Measurements from ENCODE around the gene TCEAL1. TPM values are rescaled to one million over a fixed set of nuclear protein-coding genes. Genes with fewer than 3 reads are reported as not detected.

TCEAL1 gene
- total and polyA plus RNA-seq, 4 donors: 37.0 to 258 (median 147) TPM

Other genes starting within 250 kb of the TCEAL1 start
- 1 to 10 TPM; 1.3 to 1.8 TPM for gene RAB40A, start 109.5 kb upstream of the TCEAL1 start, total RNA-seq
- 1 to 10 TPM in 1 of 2 donors, not detected in 1; 3.5 TPM for gene RAB40A, start 109.5 kb upstream of the TCEAL1 start, polyA plus RNA-seq
- gene TCEAL4, start 43.5 kb upstream of the TCEAL1 start, total RNA-seq: 100 to 1,000 TPM in 1 of 2 donors, 10 to 100 TPM in 1; 97.2 to 187 TPM
- 1,000 to 10,000 TPM; 1,036 to 1,452 TPM for gene TCEAL4, start 43.5 kb upstream of the TCEAL1 start, polyA plus RNA-seq
- gene TCEAL3, start 21.0 kb upstream of the TCEAL1 start, total RNA-seq: 10 to 100 TPM; 34.6 to 77.3 TPM
- gene TCEAL3, start 21.0 kb upstream of the TCEAL1 start, polyA plus RNA-seq: 100 to 1,000 TPM; 249 to 392 TPM
- gene MORF4L2, start 57.7 kb downstream of the TCEAL1 start, total RNA-seq: 100 to 1,000 TPM; 214 to 399 TPM
- gene MORF4L2, start 57.7 kb downstream of the TCEAL1 start, polyA plus RNA-seq: 100 to 1,000 TPM; 651 to 791 TPM
- not detected for gene TMEM31, start 81.9 kb downstream of the TCEAL1 start, total RNA-seq
- gene TMEM31, start 81.9 kb downstream of the TCEAL1 start, polyA plus RNA-seq: not detected
- gene PLP1, start 147.9 kb downstream of the TCEAL1 start, total RNA-seq: 10 to 100 TPM in 1 of 2 donors, 1 to 10 TPM in 1; 7.7 to 21.3 TPM
- under 1 TPM; 0.50 to 0.95 TPM for gene PLP1, start 147.9 kb downstream of the TCEAL1 start, polyA plus RNA-seq
- 1 to 10 TPM; 6.5 to 7.9 TPM for gene RAB9B, start 203.3 kb downstream of the TCEAL1 start, total RNA-seq
- 1 to 10 TPM; 1.6 to 5.0 TPM for gene RAB9B, start 203.3 kb downstream of the TCEAL1 start, polyA plus RNA-seq